NCI-H748 (cell line): ENCODE results near the gene TEAD1.

Experiments used
- DNase-seq: peaks from one replicate; lab custom pipeline; 2025; ENCODE audit not compliant: unreplicated experiment; lab: John Stamatoyannopoulos, UW

TEAD1 gene

GRCh38 chr11:12806113-12806512 lies 131.9 kb downstream of the TEAD1 start:
- DNase-seq: no peak

GRCh38 chr11:12807621-12808020 lies 133.4 kb downstream of the TEAD1 start:
- DNase-seq: no peak

- no peak for DNase-seq
These were observed 134.3 kb downstream of the TEAD1 start for GRCh38 chr11:12808519-12808918.

- DNase-seq: no peak
These were observed 135.1 kb downstream of the TEAD1 start for GRCh38 chr11:12809364-12809763.

- no peak for DNase-seq
These were observed 135.8 kb downstream of the TEAD1 start for GRCh38 chr11:12809864-12810567.

- no peak for DNase-seq
These were observed 136.3 kb downstream of the TEAD1 start for GRCh38 chr11:12810568-12810894.

GRCh38 chr11:12811861-12812260 lies 137.6 kb downstream of the TEAD1 start:
- DNase-seq: no peak

- no peak for DNase-seq
These were observed 138.6 kb downstream of the TEAD1 start for GRCh38 chr11:12812849-12813248.

GRCh38 chr11:12813371-12814225 lies 139.4 kb downstream of the TEAD1 start:
- DNase-seq: no peak

GRCh38 chr11:12815129-12815480 lies 140.9 kb downstream of the TEAD1 start:
- no peak for DNase-seq

- DNase-seq: no peak
These were observed 141.8 kb downstream of the TEAD1 start for GRCh38 chr11:12815931-12816494.

GRCh38 chr11:12817681-12818332 lies 143.6 kb downstream of the TEAD1 start:
- DNase-seq: no peak

GRCh38 chr11:12818333-12819015 lies 144.3 kb downstream of the TEAD1 start:
- DNase-seq: no peak

- DNase-seq: no peak
These were observed 148.3 kb downstream of the TEAD1 start for GRCh38 chr11:12822392-12823022.

GRCh38 chr11:12824281-12825041 lies 150.2 kb downstream of the TEAD1 start:
- DNase-seq: peak; percentile 39

- no peak for DNase-seq
These were observed 152.2 kb downstream of the TEAD1 start for GRCh38 chr11:12826441-12826840.

GRCh38 chr11:12827369-12827768 lies 153.1 kb downstream of the TEAD1 start:
- DNase-seq: no peak

GRCh38 chr11:12827929-12828812 lies 153.9 kb downstream of the TEAD1 start:
- peak; percentile 98 for DNase-seq

GRCh38 chr11:12829131-12829530 lies 154.9 kb downstream of the TEAD1 start:
- peak; percentile 40 for DNase-seq
